ENCODE measurements around the gene ATP6V0C. TPM values are rescaled to one million over a fixed set of nuclear protein-coding genes. Genes with fewer than 3 reads are reported as not detected.
"Not testable (repeated sequence)": the region's sequence is repeated elsewhere in the genome, so short reads cannot be mapped to it uniquely, and the experiment has no call there.

The ATP6V0C gene
- total and polyA plus RNA-seq, 2 of the 8 experiments (the other 6 are each of a cell fraction or from before 2014, with no cell fraction given) = 125 to 176 TPM

DNA sequence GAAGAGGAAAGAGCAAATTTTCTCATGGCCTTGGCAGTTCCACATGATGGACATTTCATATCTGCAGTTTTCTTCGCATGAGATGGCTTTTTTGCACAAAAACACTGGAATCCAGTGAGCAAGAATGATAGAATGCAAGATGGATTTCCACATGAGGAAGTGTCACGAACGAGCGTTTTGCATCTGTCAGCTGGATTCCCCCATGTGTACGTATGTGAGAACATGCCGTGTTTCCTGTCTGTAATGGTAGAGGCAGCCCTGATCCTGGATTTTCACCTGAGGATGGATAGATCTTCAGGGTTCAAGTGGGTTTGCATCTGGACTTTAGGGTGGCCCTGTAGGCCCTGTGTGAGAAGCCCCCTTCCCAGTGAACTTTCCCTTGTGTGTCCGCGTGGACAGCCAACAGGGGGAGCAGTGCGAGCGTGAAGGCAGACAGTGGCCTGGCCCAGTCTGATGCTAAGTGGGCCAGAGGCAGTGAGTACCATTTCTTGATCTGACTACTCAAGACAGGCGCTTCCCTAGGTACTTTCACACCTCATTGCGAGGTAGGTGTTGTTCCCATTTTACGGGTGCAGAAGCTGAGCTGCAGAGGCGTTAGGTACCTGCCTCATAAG, 26.2 kb downstream of the ATP6V0C start:
- H2BK5ac ChIP-seq (ENCODE audit: low read depth, low read length); H2BK120ac ChIP-seq (replicated peaks; ENCODE audit: low read depth, low read length); H3K4me3 ChIP-seq (ENCODE audit: extremely low read depth in 1 of 4, insufficient read depth in 2 of 4, low read depth in 3 of 4, low read length in 4 of 4); H2AK5ac ChIP-seq (ENCODE audit: low read depth, low read length); H2BK20ac ChIP-seq (ENCODE audit: low read length); H3K27ac ChIP-seq (ENCODE audit: low read depth, low read length); H3K23ac ChIP-seq (ENCODE audit: insufficient read length); H2BK12ac ChIP-seq (ENCODE audit: low read depth, low read length); H3K4me1 ChIP-seq (replicated peaks in 1 of 4; ENCODE audit: control insufficient read depth in 3 of 4, insufficient read depth in 4 of 4, low read length in 3 of 4); H3K14ac ChIP-seq (ENCODE audit: insufficient read length); H2AFZ ChIP-seq (ENCODE audit: low read length); H4K5ac ChIP-seq (ENCODE audit: insufficient read length, low read depth, low read length); H4K20me1 ChIP-seq (replicated peaks in 1 of 2; ENCODE audit: control insufficient read depth in 1 of 2, insufficient read depth in 2 of 2, low read length in 2 of 2); H3K56ac ChIP-seq (replicated peaks; ENCODE audit: insufficient read length, low read depth, low read length); H3K79me1 ChIP-seq (ENCODE audit: low read depth, low read length); H3K18ac ChIP-seq (ENCODE audit: extremely low read depth, low read length); H3K23me2 ChIP-seq (ENCODE audit: low read depth, low read length); POLR2A ChIA-PET (ENCODE audit: partially characterized antibody); H3K9ac ChIP-seq (replicated peaks in 1 of 4; ENCODE audit: extremely low read depth in 1 of 4, low read depth in 3 of 4, low read length in 3 of 4); H2BK15ac ChIP-seq (ENCODE audit: low read length); H3K4me2 ChIP-seq (ENCODE audit: insufficient read depth in 1 of 2, low read depth in 2 of 2, low read length in 2 of 2); H3K27me3 ChIP-seq (replicated peaks in 1 of 4; ENCODE audit: control insufficient read depth in 3 of 4, extremely low read depth in 1 of 4, insufficient read depth in 3 of 4, low read length in 3 of 4); H4K91ac ChIP-seq (replicated peaks; ENCODE audit: insufficient read length, low read length); H4K8ac ChIP-seq (ENCODE audit: extremely low read depth, insufficient read depth, low read length); FAIRE-seq; H3K36me3 ChIP-seq (ENCODE audit: control insufficient read depth in 2 of 4, insufficient read depth in 4 of 4, low read length in 3 of 4); H3K4ac ChIP-seq (replicated peaks; ENCODE audit: insufficient read length, low read depth, low read length); H3K9me3 ChIP-seq (ENCODE audit: insufficient read depth in 2 of 2, low read depth in 1 of 2, low read length in 1 of 2): not testable (repeated sequence)
- TF ChIP-seq RAD21 (IDR thresholded peaks at IDR 0.05 in 1 of 2, conservative IDR thresholded peaks at IDR 0.05 in 1 of 2; ENCODE audit: low read depth in 2 of 2, low read length in 2 of 2) (peak; percentile 28 to 31; a peak in 3 of 4 replicates), CTCF (IDR thresholded peaks at IDR 0.05; ENCODE audit: control extremely low read depth in 1 of 3, insufficient read depth in 1 of 3, low read depth in 1 of 3, low read length in 3 of 3) (peak; percentile 40 to 50 (median 41))
- peaks cover 0 to 34% of the 10 kb centered on the region in 2 experiments; a peak in 2 of 4 replicates for H3K79me2 ChIP-seq (ENCODE audit: control insufficient read depth in 1 of 2, insufficient read depth in 2 of 2, low read length in 2 of 2)
- 79% methylated on average over 14 of the region's 14 CpGs; no CpG with 5 or more reads in 1 of the 2 experiments for WGBS, 2 experiments (ENCODE audit: extremely low coverage in 1 of 2, insufficient coverage in 1 of 2, insufficient read length in 1 of 2, insufficient replicate concordance in 2 of 2, low coverage in 1 of 2, low lambda C conversion rate in 2 of 2, missing lambda C conversion rate in 1 of 2)
- CTCF ChIA-PET (ENCODE audit: partially characterized antibody) = interaction anchor here (1.0 kb wide), 1 partner anchor 30 kb away, joined by 4 read pairs; no protein-coding TSS in a partner anchor
- peak in 1 of 2 experiments; percentile 72 for DNase-seq (ENCODE audit: low read depth in 1 of 2, low spot score in 2 of 2)

Measured in H1 (cell line).